Ishikawa (cell line): ENCODE measurements around the gene RPL27A.

Experiments
- CEBPB ChIP-seq: IDR thresholded peaks from 2 replicates; pipeline ENCODE4 v1.6.1; 2012
- CREB1 ChIP-seq: IDR thresholded peaks from 2 replicates; pipeline ENCODE4 v1.6.1; 2012; ENCODE audit warnings: low read depth
- EGR1 ChIP-seq: IDR thresholded peaks from 2 replicates; pipeline ENCODE4 v1.6.1; 2012
- EP300 ChIP-seq: IDR thresholded peaks from 2 replicates; pipeline ENCODE4 v1.6.1; 2012; ENCODE audit warnings: borderline replicate concordance
- FOXM1 ChIP-seq: IDR thresholded peaks from 2 replicates; pipeline ENCODE4 v1.6.1; 2012; ENCODE audit warnings: low read depth, borderline replicate concordance
- MAX ChIP-seq: IDR thresholded peaks from 2 replicates; pipeline ENCODE4 v1.6.1; 2012
- NFIC ChIP-seq: IDR thresholded peaks from 2 replicates; pipeline ENCODE4 v1.6.1; 2012
- RAD21 ChIP-seq: IDR thresholded peaks from 2 replicates; pipeline ENCODE4 v1.6.1; 2012; ENCODE audit warnings: low read depth
- REST ChIP-seq: IDR thresholded peaks from 2 replicates; pipeline ENCODE4 v1.6.1; 2012; ENCODE audit warnings: low read depth, mild to moderate bottlenecking
- TAF1 ChIP-seq: IDR thresholded peaks from 2 replicates; pipeline ENCODE4 v1.6.1; 2012; ENCODE audit warnings: low read depth, mild to moderate bottlenecking
- TCF12 ChIP-seq: IDR thresholded peaks from 2 replicates; pipeline ENCODE4 v1.6.1; 2012; ENCODE audit warnings: low read depth
- TEAD4 ChIP-seq: IDR thresholded peaks from 2 replicates; pipeline ENCODE4 v1.6.1; 2012
- USF1 ChIP-seq: IDR thresholded peaks from 2 replicates; pipeline ENCODE4 v1.6.1; 2012
- YY1 ChIP-seq: IDR thresholded peaks from 2 replicates; pipeline ENCODE4 v1.6.1; 2012; ENCODE audit warnings: low read depth
- ZBTB7A ChIP-seq: IDR thresholded peaks from 2 replicates; pipeline ENCODE4 v1.6.1; 2012; ENCODE audit warnings: low read depth

The RPL27A gene

GRCh38 chr11:8639655-8640054, 42.9 kb upstream of the RPL27A start:
- TF ChIP-seq ZBTB7A = no peak
- no peak for TF ChIP-seq MAX
- TF ChIP-seq TCF12 = no peak
- no peak for TF ChIP-seq TEAD4
- no peak for TF ChIP-seq TAF1
- TF ChIP-seq RAD21 = no peak
- TF ChIP-seq FOXM1 = no peak
- no peak for TF ChIP-seq CREB1
- TF ChIP-seq EP300 = no peak
- no peak for TF ChIP-seq USF1
- TF ChIP-seq NFIC = no peak
- TF ChIP-seq YY1 = no peak

- TF ChIP-seq EGR1 (no peak), REST (no peak), NFIC (no peak), RAD21 (no peak), TCF12 (no peak), EP300 (no peak), MAX (no peak)
Observed at GRCh38 chr11:8640267-8640906, 42.2 kb upstream of the RPL27A start.

GRCh38 chr11:8641332-8641731, 41.3 kb upstream of the RPL27A start:
- TF ChIP-seq YY1 = no peak
- no peak for TF ChIP-seq CREB1
- TF ChIP-seq TCF12 = no peak
- no peak for TF ChIP-seq MAX
- TF ChIP-seq ZBTB7A = no peak
- TF ChIP-seq FOXM1 = no peak
- no peak for TF ChIP-seq TEAD4
- no peak for TF ChIP-seq EGR1
- no peak for TF ChIP-seq TAF1
- no peak for TF ChIP-seq REST
- TF ChIP-seq USF1 = no peak
- no peak for TF ChIP-seq EP300

GRCh38 chr11:8642196-8642841, 40.3 kb upstream of the RPL27A start:
- TF ChIP-seq RAD21 = no peak
- no peak for TF ChIP-seq FOXM1
- no peak for TF ChIP-seq REST
- no peak for TF ChIP-seq TCF12
- TF ChIP-seq TAF1 = no peak
- no peak for TF ChIP-seq YY1
- TF ChIP-seq CREB1 = no peak
- no peak for TF ChIP-seq CEBPB
- TF ChIP-seq TEAD4 = no peak
- TF ChIP-seq USF1 = no peak
- no peak for TF ChIP-seq EP300
- TF ChIP-seq MAX = no peak
- no peak for TF ChIP-seq EGR1
- TF ChIP-seq ZBTB7A = no peak
- no peak for TF ChIP-seq NFIC
